CD4-positive, CD25-positive, alpha-beta regulatory T cell (primary cell): ENCODE results near the gene STON2. TPM values are rescaled to one million over a fixed set of nuclear protein-coding genes. Genes with fewer than 3 reads are reported as not detected.

Experiments used
- ATAC-seq, 2 donors: fragments of 150-1000 bp; cut with Tn5 transposase; one replicate each; pipeline ENCODE4 v1.10.0; 2021; ENCODE audit warnings: low read depth in 2 of 2, moderate number of reproducible peaks in 2 of 2, moderate library complexity in 1 of 2
- DNase-seq, 3 donors: peaks; one replicate each; pipeline versions ENCODE4 v3.0.0 to v3.0.0-alpha.2; 2012 to 2022; ENCODE audit warnings: mixed read lengths in 1 of 3
- H3K27ac ChIP-seq: one replicate; pipeline ENCODE4 v1.7.0; 2013; ENCODE audit warnings: mild to moderate bottlenecking, low read length; ENCODE audit not compliant: insufficient read depth, poor library complexity, severe bottlenecking
- H3K27me3 ChIP-seq: one replicate; pipeline ENCODE4 v1.7.0; 2013; ENCODE audit warnings: low read length; ENCODE audit not compliant: control insufficient read depth, insufficient read depth
- H3K36me3 ChIP-seq: one replicate; pipeline ENCODE4 v1.7.0; 2013; ENCODE audit warnings: mild to moderate bottlenecking, low read length, moderate library complexity; ENCODE audit not compliant: control insufficient read depth, insufficient read depth
- H3K4me1 ChIP-seq: 2 replicates; pipeline ENCODE4 v1.7.0; 2013; ENCODE audit warnings: mild to moderate bottlenecking, low read length; ENCODE audit not compliant: insufficient read depth, control insufficient read depth, poor library complexity, severe bottlenecking
- H3K4me3 ChIP-seq: one replicate; pipeline ENCODE4 v1.7.0; 2013; ENCODE audit warnings: low read depth, mild to moderate bottlenecking, low read length, moderate library complexity
- H3K9me3 ChIP-seq, 2 experiments: 1 replicate in 1 of 2; 2 replicates in 1 of 2; pipeline ENCODE4 v1.7.0; 2013; ENCODE audit warnings: low read length in 2 of 2, mild to moderate bottlenecking in 1 of 2, moderate library complexity in 1 of 2; ENCODE audit not compliant: control insufficient read depth in 2 of 2
- H3K27ac Mint-ChIP-seq, 3 donors: one replicate each; pipeline ENCODE4 v1.8.0; 2020 to 2022; ENCODE audit warnings: mild to moderate bottlenecking in 3 of 3, mixed read lengths in 3 of 3, moderate library complexity in 2 of 3
- H3K27me3 Mint-ChIP-seq: one replicate; pipeline ENCODE4 v1.8.0; 2022; ENCODE audit warnings: mild to moderate bottlenecking, mixed read lengths
- H3K36me3 Mint-ChIP-seq: one replicate; pipeline ENCODE4 v1.8.0; 2020; ENCODE audit warnings: mixed read lengths
- H3K4me1 Mint-ChIP-seq, 4 donors: one replicate each; pipeline ENCODE4 v1.8.0; 2020 to 2022; ENCODE audit warnings: mixed read lengths in 4 of 4, mild to moderate bottlenecking in 1 of 4
- H3K4me3 Mint-ChIP-seq, 4 donors: one replicate each; pipeline ENCODE4 v1.8.0; 2020 to 2022; ENCODE audit warnings: mild to moderate bottlenecking in 4 of 4, mixed read lengths in 4 of 4, moderate library complexity in 3 of 4
- H3K9me3 Mint-ChIP-seq, 7 donors: one replicate each; pipeline ENCODE4 v1.8.0; 2020 to 2022; ENCODE audit warnings: mixed read lengths in 7 of 7, mild to moderate bottlenecking in 3 of 7, moderate library complexity in 2 of 7
- polyA plus RNA-seq, 4 donors: library from polyadenylated mRNA; unstranded; fragments of 300-500 nt; fragmentation: Illumina TruSeq; gene quantifications; one replicate each; pipeline ENCODE4 v1.2.3, GENCODE V29; 2021
- total RNA-seq: library from RNA; stranded (reverse); gene quantifications from one replicate; pipeline ENCODE4 v1.2.3, GENCODE V29; 2022

The STON2 gene
- total and polyA plus RNA-seq, 5 donors from 2014 or later = 4.4 TPM; not detected in 4

GRCh38 chr14:81371802-81372201, 28.3 kb downstream of the STON2 start:
- H3K36me3 Mint-ChIP-seq = no peaks in the 10 kb centered on the region
- Histone ChIP-seq H3K4me1 (no peaks in the 10 kb centered on the region), H3K4me3 (no peak overlapping the region), H3K27ac (no peak overlapping the region), H3K27me3 (no peaks in the 10 kb centered on the region), H3K36me3 (no peaks in the 10 kb centered on the region), H3K9me3 (no peaks in the 10 kb centered on the region)
- no peak overlapping the region for H3K4me3 Mint-ChIP-seq
- peaks cover 0 to 3% (median 0%) of the 10 kb centered on the region in 7 donors for H3K9me3 Mint-ChIP-seq
- peaks cover 6% of the 10 kb centered on the region for H3K27me3 Mint-ChIP-seq
- ATAC-seq (no peak), DNase-seq (no peak)
- no peaks in the 10 kb centered on the region for H3K4me1 Mint-ChIP-seq
- H3K27ac Mint-ChIP-seq = no peak overlapping the region

DNA sequence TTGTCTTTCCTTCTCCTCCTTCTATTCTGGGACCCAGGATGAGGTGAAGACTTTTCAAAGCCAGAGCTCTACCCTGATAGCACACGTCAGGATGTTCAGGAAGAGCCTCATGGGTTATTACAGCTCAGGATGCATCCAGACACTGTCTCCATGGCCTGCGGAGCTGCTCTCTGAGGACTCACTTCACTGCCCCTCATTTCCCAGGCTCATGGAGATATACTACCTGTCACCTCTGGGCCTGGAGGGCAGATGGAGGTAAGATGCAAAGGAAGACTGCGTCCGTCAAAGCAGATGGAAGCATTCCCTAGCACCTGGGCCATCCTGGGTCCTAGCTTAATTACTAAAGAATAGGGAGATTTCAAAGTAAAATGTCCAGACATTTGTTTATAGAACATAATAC, 32.6 kb downstream of the STON2 start:
- no peaks in the 10 kb centered on the region for H3K4me1 ChIP-seq
- ATAC-seq (no peak), DNase-seq (no peak)
- no peaks in the 10 kb centered on the region for H3K36me3 ChIP-seq
- no peak overlapping the region for H3K27ac Mint-ChIP-seq
- H3K4me3 ChIP-seq = no peak overlapping the region
- no peaks in the 10 kb centered on the region for H3K9me3 ChIP-seq
- H3K4me1 Mint-ChIP-seq = no peaks in the 10 kb centered on the region
- H3K27me3 ChIP-seq = no peaks in the 10 kb centered on the region
- H3K4me3 Mint-ChIP-seq = no peak overlapping the region
- H3K27me3 Mint-ChIP-seq = peaks cover 11% of the 10 kb centered on the region
- no peak overlapping the region for H3K27ac ChIP-seq
- H3K9me3 Mint-ChIP-seq = peaks cover 0 to 3% (median 0%) of the 10 kb centered on the region in 7 donors
- H3K36me3 Mint-ChIP-seq = no peaks in the 10 kb centered on the region

GRCh38 chr14:81366884-81367283, 33.2 kb downstream of the STON2 start:
- H3K4me3 Mint-ChIP-seq = no peak overlapping the region
- H3K27ac ChIP-seq = no peak overlapping the region
- peaks cover 11% of the 10 kb centered on the region for H3K27me3 Mint-ChIP-seq
- no peak for ATAC-seq
- peaks cover 0 to 3% (median 0%) of the 10 kb centered on the region in 7 donors for H3K9me3 Mint-ChIP-seq
- no peaks in the 10 kb centered on the region for H3K27me3 ChIP-seq
- H3K4me1 Mint-ChIP-seq = no peaks in the 10 kb centered on the region
- no peaks in the 10 kb centered on the region for H3K4me1 ChIP-seq
- no peaks in the 10 kb centered on the region for H3K36me3 ChIP-seq
- H3K9me3 ChIP-seq = no peaks in the 10 kb centered on the region
- H3K4me3 ChIP-seq = no peak overlapping the region
- H3K36me3 Mint-ChIP-seq = no peaks in the 10 kb centered on the region
- no peak for DNase-seq
- H3K27ac Mint-ChIP-seq = no peak overlapping the region

GRCh38 chr14:81366214-81366613, 33.9 kb downstream of the STON2 start:
- Histone ChIP-seq H3K36me3 (no peaks in the 10 kb centered on the region), H3K4me3 (no peak overlapping the region), H3K4me1 (no peaks in the 10 kb centered on the region), H3K9me3 (no peaks in the 10 kb centered on the region), H3K27ac (no peak overlapping the region), H3K27me3 (no peaks in the 10 kb centered on the region)
- peaks cover 0 to 1% (median 0%) of the 10 kb centered on the region in 7 donors for H3K9me3 Mint-ChIP-seq
- DNase-seq = no peak
- H3K36me3 Mint-ChIP-seq = no peaks in the 10 kb centered on the region
- H3K4me3 Mint-ChIP-seq = no peak overlapping the region
- peak overlapping the region in 1 of 3 donors; percentile 32 for H3K27ac Mint-ChIP-seq
- peaks cover 12% of the 10 kb centered on the region for H3K27me3 Mint-ChIP-seq
- no peaks in the 10 kb centered on the region for H3K4me1 Mint-ChIP-seq
- ATAC-seq = no peak

DNA sequence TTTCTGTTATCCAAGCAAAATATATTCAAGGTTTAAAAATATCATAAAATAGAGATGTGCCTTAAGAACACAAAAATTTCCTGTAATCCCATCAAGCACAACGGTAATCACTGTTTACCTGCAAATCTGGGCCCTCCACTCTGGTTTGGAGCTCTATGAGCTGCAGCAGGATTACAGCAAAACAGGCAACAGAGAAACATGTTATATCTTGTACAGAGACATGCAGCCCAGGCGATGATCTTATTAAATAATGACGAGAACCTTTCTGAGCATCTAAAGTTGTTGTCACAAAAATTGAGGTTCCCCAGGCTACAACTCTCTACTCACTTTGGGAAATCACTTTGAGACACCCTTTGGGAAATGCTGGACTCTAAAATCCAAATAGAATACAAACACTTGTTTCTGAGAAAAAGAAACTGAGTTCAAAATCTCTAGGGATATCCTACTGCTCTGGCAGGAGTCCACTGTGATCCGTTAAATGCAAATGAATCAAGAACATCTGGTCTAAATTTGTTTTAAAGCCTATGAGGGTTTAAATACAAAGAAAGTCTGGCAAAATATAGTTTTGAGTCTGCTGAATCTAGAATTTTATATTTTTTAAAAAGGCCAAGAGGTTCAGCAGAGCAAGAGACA, 36.3 kb downstream of the STON2 start:
- Histone ChIP-seq H3K9me3 (no peaks in the 10 kb centered on the region), H3K27ac (no peak overlapping the region), H3K36me3 (no peaks in the 10 kb centered on the region), H3K27me3 (no peaks in the 10 kb centered on the region), H3K4me3 (no peak overlapping the region), H3K4me1 (no peaks in the 10 kb centered on the region)
- no peaks in the 10 kb centered on the region for H3K36me3 Mint-ChIP-seq
- ATAC-seq = no peak
- H3K27me3 Mint-ChIP-seq = peaks cover 11% of the 10 kb centered on the region
- H3K4me1 Mint-ChIP-seq = no peaks in the 10 kb centered on the region
- H3K4me3 Mint-ChIP-seq = no peak overlapping the region
- DNase-seq = no peak
- no peak overlapping the region for H3K27ac Mint-ChIP-seq
- H3K9me3 Mint-ChIP-seq = no peaks in the 10 kb centered on the region

DNA sequence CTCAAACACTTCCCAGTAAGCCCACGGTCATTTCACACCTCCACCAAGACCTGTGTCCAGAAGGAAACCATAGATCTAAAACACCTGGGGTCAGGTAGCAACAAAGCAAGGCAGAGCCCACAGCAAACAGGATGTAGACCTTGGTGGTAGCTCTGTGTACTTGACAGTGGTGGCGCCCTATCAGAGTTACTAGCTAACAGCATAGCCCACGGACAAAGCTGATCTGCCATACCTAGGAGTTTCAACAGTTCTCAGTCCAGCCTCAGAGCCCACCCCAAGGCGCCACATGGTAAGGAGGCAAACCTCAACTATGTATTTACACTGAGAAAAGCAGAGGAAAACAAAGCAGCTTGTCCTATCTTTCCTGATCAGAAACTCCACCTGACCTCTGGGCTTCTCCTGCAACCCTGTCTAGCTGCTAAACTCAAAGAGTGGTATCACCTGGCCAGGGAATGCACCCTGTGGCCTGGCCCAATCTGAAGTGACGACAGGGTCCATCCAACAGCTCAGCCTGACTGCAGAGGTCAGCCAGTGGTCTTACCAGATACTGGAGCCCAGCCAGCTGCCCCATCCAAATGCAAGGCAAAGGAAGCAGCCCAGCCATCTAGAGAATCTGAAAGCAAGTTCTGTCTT, 46.3 kb downstream of the STON2 start:
- H3K36me3 Mint-ChIP-seq = no peaks in the 10 kb centered on the region
- H3K4me1 Mint-ChIP-seq = no peaks in the 10 kb centered on the region
- H3K9me3 ChIP-seq = peaks cover 7 to 9% of the 10 kb centered on the region in 2 experiments
- H3K4me3 ChIP-seq = no peak overlapping the region
- peaks cover 0 to 15% (median 4%) of the 10 kb centered on the region in 7 donors for H3K9me3 Mint-ChIP-seq
- no peaks in the 10 kb centered on the region for H3K27me3 ChIP-seq
- ATAC-seq (no peak), DNase-seq (no peak)
- no peaks in the 10 kb centered on the region for H3K27me3 Mint-ChIP-seq
- H3K4me1 ChIP-seq = no peaks in the 10 kb centered on the region
- H3K36me3 ChIP-seq = no peaks in the 10 kb centered on the region
- H3K4me3 Mint-ChIP-seq = no peak overlapping the region
- H3K27ac Mint-ChIP-seq = no peak overlapping the region
- H3K27ac ChIP-seq = no peak overlapping the region

- no peaks in the 10 kb centered on the region for H3K4me1 Mint-ChIP-seq
- H3K27me3 ChIP-seq = no peaks in the 10 kb centered on the region
- H3K4me3 Mint-ChIP-seq = no peak overlapping the region
- H3K9me3 ChIP-seq = peaks cover 7 to 9% of the 10 kb centered on the region in 2 experiments
- H3K4me3 ChIP-seq = no peak overlapping the region
- H3K9me3 Mint-ChIP-seq = peaks cover 0 to 15% (median 4%) of the 10 kb centered on the region in 7 donors
- H3K4me1 ChIP-seq = no peaks in the 10 kb centered on the region
- H3K27me3 Mint-ChIP-seq = peaks cover 5% of the 10 kb centered on the region
- ATAC-seq = no peak
- H3K27ac Mint-ChIP-seq = no peak overlapping the region
- no peak for DNase-seq
- no peaks in the 10 kb centered on the region for H3K36me3 ChIP-seq
- H3K36me3 Mint-ChIP-seq = no peaks in the 10 kb centered on the region
- no peak overlapping the region for H3K27ac ChIP-seq
Observed at GRCh38 chr14:81352413-81352812, 47.7 kb downstream of the STON2 start.

- DNase-seq = no peak
- no peaks in the 10 kb centered on the region for H3K36me3 Mint-ChIP-seq
- no peak overlapping the region for H3K4me3 Mint-ChIP-seq
- Histone ChIP-seq H3K27ac (no peak overlapping the region), H3K36me3 (no peaks in the 10 kb centered on the region), H3K27me3 (no peaks in the 10 kb centered on the region), H3K4me3 (no peak overlapping the region), H3K4me1 (no peaks in the 10 kb centered on the region), H3K9me3 (peaks cover 7 to 9% of the 10 kb centered on the region in 2 experiments)
- peaks cover 0 to 13% (median 4%) of the 10 kb centered on the region in 7 donors for H3K9me3 Mint-ChIP-seq
- no peaks in the 10 kb centered on the region for H3K4me1 Mint-ChIP-seq
- peaks cover 11% of the 10 kb centered on the region for H3K27me3 Mint-ChIP-seq
- ATAC-seq = no peak
- H3K27ac Mint-ChIP-seq = no peak overlapping the region
Observed at GRCh38 chr14:81351205-81351604, 48.9 kb downstream of the STON2 start.
